ENCODE measurements around the gene ANKRD45. TPM values are rescaled to one million over a fixed set of nuclear protein-coding genes. Genes with fewer than 3 reads are reported as not detected.

ANKRD45 gene
- total and polyA plus RNA-seq, 2 of the 13 experiments (the other 11 are each of a cell fraction or from before 2014, with no cell fraction given): not detected

DNA sequence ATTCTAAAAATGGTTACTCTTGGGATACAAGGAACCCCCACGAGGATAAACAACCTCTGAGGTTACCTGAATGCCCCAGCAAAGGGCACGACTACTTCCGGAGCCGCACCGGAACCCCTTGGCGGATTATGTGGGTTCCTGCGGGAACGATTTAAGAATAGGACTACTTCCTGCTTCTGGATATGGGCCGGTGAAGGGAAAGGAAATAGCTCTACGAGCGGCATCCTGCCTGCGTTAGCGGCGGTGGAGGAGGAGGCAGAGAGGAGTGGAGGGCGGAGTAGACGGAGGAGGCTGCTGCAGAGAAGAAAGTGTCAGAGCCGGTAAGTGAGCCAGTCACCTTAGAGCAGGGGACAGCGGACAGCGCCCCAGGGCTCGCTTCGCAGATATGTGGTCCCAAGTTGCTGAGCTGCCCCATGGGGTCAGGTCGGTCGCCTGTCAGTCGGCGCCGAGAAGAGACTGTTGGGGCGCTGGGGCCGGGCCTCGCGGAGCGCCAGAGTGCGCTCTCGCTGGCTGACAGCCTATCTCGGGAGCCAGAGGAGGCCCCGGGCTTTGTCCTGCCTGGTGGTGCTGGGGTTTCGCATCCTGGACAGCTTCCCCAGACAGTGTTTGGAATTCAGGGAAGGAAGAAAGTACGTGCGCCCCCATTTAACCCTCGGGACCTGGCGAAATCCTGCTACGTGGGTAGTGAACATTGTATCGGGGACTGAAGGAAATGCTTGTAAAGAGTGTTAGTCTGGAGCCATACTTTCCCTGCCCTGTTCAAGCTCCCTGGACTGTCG is 45.3 kb upstream of the ANKRD45 start, which contains the start of gene KLHL20 (continued):
- TF ChIP-seq, protein P1, sequence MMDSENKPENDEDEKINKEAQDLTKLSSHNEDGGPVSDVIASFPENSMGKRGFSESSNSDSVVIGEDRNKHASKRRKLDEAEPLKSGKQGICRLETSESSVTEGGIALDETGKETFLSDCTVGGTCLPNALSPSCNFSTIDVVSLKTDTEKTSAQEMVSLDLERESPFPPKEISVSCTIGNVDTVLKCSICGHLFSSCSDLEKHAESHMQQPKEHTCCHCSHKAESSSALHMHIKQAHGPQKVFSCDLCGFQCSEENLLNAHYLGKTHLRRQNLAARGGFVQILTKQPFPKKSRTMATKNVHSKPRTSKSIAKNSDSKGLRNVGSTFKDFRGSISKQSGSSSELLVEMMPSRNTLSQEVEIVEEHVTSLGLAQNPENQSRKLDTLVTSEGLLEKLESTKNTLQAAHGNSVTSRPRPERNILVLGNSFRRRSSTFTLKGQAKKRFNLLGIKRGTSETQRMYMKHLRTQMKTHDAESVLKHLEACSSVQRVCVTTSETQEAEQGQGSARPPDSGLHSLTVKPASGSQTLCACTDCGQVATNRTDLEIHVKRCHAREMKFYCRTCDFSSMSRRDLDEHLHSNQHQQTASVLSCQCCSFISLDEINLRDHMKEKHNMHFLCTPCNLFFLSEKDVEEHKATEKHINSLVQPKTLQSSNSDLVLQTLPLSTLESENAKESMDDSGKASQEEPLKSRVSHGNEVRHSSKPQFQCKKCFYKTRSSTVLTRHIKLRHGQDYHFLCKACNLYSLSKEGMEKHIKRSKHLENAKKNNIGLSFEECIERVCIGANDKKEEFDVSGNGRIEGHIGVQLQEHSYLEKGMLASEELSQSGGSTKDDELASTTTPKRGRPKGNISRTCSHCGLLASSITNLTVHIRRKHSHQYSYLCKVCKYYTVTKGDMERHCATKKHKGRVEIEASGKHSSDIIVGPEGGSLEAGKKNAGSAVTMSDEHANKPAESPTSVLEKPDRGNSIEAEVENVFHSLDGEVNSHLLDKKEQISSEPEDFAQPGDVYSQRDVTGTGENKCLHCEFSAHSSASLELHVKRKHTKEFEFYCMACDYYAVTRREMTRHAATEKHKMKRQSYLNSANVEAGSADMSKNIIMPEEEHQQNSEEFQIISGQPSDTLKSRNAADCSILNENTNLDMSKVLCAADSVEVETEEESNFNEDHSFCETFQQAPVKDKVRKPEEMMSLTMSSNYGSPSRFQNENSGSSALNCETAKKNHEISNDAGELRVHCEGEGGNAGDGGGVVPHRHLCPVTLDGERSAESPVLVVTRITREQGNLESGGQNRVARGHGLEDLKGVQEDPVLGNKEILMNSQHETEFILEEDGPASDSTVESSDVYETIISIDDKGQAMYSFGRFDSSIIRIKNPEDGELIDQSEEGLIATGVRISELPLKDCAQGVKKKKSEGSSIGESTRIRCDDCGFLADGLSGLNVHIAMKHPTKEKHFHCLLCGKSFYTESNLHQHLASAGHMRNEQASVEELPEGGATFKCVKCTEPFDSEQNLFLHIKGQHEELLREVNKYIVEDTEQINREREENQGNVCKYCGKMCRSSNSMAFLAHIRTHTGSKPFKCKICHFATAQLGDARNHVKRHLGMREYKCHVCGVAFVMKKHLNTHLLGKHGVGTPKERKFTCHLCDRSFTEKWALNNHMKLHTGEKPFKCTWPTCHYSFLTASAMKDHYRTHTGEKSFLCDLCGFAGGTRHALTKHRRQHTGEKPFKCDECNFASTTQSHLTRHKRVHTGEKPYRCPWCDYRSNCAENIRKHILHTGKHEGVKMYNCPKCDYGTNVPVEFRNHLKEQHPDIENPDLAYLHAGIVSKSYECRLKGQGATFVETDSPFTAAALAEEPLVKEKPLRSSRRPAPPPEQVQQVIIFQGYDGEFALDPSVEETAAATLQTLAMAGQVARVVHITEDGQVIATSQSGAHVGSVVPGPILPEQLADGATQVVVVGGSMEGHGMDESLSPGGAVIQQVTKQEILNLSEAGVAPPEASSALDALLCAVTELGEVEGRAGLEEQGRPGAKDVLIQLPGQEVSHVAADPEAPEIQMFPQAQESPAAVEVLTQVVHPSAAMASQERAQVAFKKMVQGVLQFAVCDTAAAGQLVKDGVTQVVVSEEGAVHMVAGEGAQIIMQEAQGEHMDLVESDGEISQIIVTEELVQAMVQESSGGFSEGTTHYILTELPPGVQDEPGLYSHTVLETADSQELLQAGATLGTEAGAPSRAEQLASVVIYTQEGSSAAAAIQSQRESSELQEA (CRISPR knock-in tag; IDR thresholded peaks at IDR 0.05; ENCODE audit: not compliant biosample characterization): peak; percentile 26
- TF ChIP-seq NR0B2 (CRISPR knock-in tag; IDR thresholded peaks at IDR 0.05): no peak
- TF ChIP-seq ZNF329 (CRISPR knock-in tag; IDR thresholded peaks at IDR 0.05; ENCODE audit: low read depth): peak; percentile 80; the same call in 1 of the 2 replicates
- peak; percentile 72 for TF ChIP-seq ARID5B (CRISPR knock-in tag; IDR thresholded peaks at IDR 0.05)
- no peak for TF ChIP-seq ZNF530 (CRISPR knock-in tag; IDR thresholded peaks at IDR 0.05; ENCODE audit: low read depth)
- TF ChIP-seq ZNF333 (CRISPR knock-in tag; IDR thresholded peaks at IDR 0.05; ENCODE audit: borderline replicate concordance): 0 out of 2 replicates have a peak, but pooled peaks have one; percentile 23
- TF ChIP-seq SMYD3 (CRISPR knock-in tag; IDR thresholded peaks at IDR 0.05): no peak
- no peak for TF ChIP-seq DBP (CRISPR knock-in tag; IDR thresholded peaks at IDR 0.05; ENCODE audit: not compliant biosample characterization)
- TF ChIP-seq CEBPG (CRISPR knock-in tag; IDR thresholded peaks at IDR 0.05): peak; percentile 23; the same call in 1 of the 2 replicates
- no peak for TF ChIP-seq DPF2 (CRISPR knock-in tag; IDR thresholded peaks at IDR 0.05; ENCODE audit: borderline replicate concordance, low read depth)
- TF ChIP-seq, protein P2, sequence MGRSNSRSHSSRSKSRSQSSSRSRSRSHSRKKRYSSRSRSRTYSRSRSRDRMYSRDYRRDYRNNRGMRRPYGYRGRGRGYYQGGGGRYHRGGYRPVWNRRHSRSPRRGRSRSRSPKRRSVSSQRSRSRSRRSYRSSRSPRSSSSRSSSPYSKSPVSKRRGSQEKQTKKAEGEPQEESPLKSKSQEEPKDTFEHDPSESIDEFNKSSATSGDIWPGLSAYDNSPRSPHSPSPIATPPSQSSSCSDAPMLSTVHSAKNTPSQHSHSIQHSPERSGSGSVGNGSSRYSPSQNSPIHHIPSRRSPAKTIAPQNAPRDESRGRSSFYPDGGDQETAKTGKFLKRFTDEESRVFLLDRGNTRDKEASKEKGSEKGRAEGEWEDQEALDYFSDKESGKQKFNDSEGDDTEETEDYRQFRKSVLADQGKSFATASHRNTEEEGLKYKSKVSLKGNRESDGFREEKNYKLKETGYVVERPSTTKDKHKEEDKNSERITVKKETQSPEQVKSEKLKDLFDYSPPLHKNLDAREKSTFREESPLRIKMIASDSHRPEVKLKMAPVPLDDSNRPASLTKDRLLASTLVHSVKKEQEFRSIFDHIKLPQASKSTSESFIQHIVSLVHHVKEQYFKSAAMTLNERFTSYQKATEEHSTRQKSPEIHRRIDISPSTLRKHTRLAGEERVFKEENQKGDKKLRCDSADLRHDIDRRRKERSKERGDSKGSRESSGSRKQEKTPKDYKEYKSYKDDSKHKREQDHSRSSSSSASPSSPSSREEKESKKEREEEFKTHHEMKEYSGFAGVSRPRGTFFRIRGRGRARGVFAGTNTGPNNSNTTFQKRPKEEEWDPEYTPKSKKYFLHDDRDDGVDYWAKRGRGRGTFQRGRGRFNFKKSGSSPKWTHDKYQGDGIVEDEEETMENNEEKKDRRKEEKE (IDR thresholded peaks at IDR 0.05): no peak
